Chondrocyte (in vitro differentiated cells): Measurements from ENCODE around the gene NUP35. TPM values are rescaled to one million over a fixed set of nuclear protein-coding genes. Genes with fewer than 3 reads are reported as not detected.
A peak's percentile ranks its signal among the peaks of the same experiment; 100 is the strongest.
"Not testable (repeated sequence)": the region's sequence is repeated elsewhere in the genome, so short reads cannot be mapped to it uniquely, and the experiment has no call there.

Source experiments
- DNase-seq: peaks from one replicate; pipeline ENCODE4 v3.0.0; 2021; ENCODE audit warnings: mixed read lengths, low spot score
- H3K27ac Mint-ChIP-seq: one replicate; pipeline ENCODE4 v1.8.0; 2021; ENCODE audit warnings: mild to moderate bottlenecking, moderate library complexity, mixed read lengths; ENCODE audit not compliant: unreplicated experiment
- H3K27me3 Mint-ChIP-seq: 2 replicates; pipeline ENCODE4 v1.8.0; 2021; ENCODE audit warnings: low read depth, mixed read lengths
- H3K36me3 Mint-ChIP-seq: 2 replicates; pipeline ENCODE4 v1.8.0; 2021; ENCODE audit warnings: low read depth, mixed read lengths
- H3K4me1 Mint-ChIP-seq: 2 replicates; pipeline ENCODE4 v1.8.0; 2021; ENCODE audit warnings: low read depth, mild to moderate bottlenecking, mixed read lengths
- H3K4me3 Mint-ChIP-seq: one replicate; pipeline ENCODE4 v1.8.0; 2021; ENCODE audit warnings: mild to moderate bottlenecking, moderate library complexity, mixed read lengths; ENCODE audit not compliant: unreplicated experiment
- H3K9me3 Mint-ChIP-seq: 2 replicates; pipeline ENCODE4 v1.8.0; 2021; ENCODE audit warnings: low read depth, mixed read lengths
- total RNA-seq: library from RNA; stranded (reverse); gene quantifications from 3 replicates; pipeline ENCODE4 v1.2.1, GENCODE V29; 2021
- TF ChIP-seq, protein P1 (sequence below): fragments of 200-600 bp; sonication (generic); IDR thresholded peaks from 2 replicates; pipeline ENCODE4 v1.5.0; 2021; ENCODE audit warnings: antibody characterized with exemption, mild to moderate bottlenecking, moderate library complexity

The NUP35 gene
- total RNA-seq, 1 donor from 2014 or later = 8.5 TPM

DNA sequence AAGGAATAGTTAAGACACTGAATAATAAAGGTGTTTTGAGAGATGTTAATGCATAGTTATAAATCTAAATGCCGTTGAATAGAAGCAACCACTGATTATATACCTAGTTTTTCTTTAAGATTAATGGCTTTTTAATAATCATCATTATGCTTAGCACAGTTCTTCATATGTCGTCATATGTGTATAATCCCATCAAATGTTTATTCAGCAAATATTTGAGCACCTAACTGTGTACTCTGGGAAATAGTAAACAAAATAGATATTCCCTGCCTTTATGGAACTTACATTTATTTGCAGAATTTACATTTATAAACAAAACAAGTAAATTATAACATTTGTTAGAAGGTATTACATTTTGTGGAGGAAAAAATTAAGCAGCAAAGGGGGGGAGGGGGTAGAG, 9.8 kb downstream of the NUP35 start:
- H3K9me3 Mint-ChIP-seq = no peaks in the 10 kb centered on the region
- no peaks in the 10 kb centered on the region for H3K27me3 Mint-ChIP-seq
- H3K36me3 Mint-ChIP-seq = peaks cover 6% of the 10 kb centered on the region
- no peak overlapping the region for H3K4me3 Mint-ChIP-seq
- no peak for DNase-seq
- TF ChIP-seq, protein P1, sequence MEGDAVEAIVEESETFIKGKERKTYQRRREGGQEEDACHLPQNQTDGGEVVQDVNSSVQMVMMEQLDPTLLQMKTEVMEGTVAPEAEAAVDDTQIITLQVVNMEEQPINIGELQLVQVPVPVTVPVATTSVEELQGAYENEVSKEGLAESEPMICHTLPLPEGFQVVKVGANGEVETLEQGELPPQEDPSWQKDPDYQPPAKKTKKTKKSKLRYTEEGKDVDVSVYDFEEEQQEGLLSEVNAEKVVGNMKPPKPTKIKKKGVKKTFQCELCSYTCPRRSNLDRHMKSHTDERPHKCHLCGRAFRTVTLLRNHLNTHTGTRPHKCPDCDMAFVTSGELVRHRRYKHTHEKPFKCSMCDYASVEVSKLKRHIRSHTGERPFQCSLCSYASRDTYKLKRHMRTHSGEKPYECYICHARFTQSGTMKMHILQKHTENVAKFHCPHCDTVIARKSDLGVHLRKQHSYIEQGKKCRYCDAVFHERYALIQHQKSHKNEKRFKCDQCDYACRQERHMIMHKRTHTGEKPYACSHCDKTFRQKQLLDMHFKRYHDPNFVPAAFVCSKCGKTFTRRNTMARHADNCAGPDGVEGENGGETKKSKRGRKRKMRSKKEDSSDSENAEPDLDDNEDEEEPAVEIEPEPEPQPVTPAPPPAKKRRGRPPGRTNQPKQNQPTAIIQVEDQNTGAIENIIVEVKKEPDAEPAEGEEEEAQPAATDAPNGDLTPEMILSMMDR = no peak
- no peaks in the 10 kb centered on the region for H3K4me1 Mint-ChIP-seq
- H3K27ac Mint-ChIP-seq = no peak overlapping the region

- Mint-ChIP-seq H3K27me3 (no peaks in the 10 kb centered on the region), H3K9me3 (peaks cover 5% of the 10 kb centered on the region), H3K36me3 (peaks cover 10% of the 10 kb centered on the region), H3K4me3 (no peak overlapping the region), H3K27ac (no peak overlapping the region), H3K4me1 (peaks cover 9% of the 10 kb centered on the region)
- TF ChIP-seq, protein P1 = no peak
- DNase-seq = no peak
These were observed 24.7 kb downstream of the NUP35 start for GRCh38 chr2:183148955-183149354.

GRCh38 chr2:183149489-183149888, 25.2 kb downstream of the NUP35 start:
- H3K27ac Mint-ChIP-seq = peak overlapping the region; percentile 78
- no peaks in the 10 kb centered on the region for H3K27me3 Mint-ChIP-seq
- peaks cover 5% of the 10 kb centered on the region for H3K9me3 Mint-ChIP-seq
- DNase-seq = no peak
- TF ChIP-seq, protein P1 = no peak
- H3K36me3 Mint-ChIP-seq = peaks cover 8% of the 10 kb centered on the region
- peaks cover 9% of the 10 kb centered on the region for H3K4me1 Mint-ChIP-seq
- H3K4me3 Mint-ChIP-seq = no peak overlapping the region

DNA sequence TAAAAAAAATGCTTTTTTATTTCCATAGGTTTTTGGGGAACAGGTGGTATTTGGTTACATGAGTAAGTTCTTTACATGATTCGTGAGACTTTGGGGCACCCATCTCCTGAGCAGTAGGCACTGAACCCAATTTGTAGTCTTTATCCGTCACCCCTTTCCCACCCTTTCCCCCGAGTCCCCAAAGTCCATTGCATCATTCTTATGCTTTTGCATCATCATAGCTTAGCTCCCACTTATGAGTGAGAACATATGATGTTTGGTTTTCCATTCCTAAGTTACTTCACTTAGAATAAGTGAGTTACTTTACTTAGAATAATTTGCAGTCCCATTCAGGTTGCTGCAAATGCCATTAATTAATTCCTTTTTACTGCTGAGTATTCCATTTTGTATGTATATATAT, 28.0 kb downstream of the NUP35 start:
- H3K27me3 Mint-ChIP-seq, H3K36me3 Mint-ChIP-seq, H3K4me3 Mint-ChIP-seq, H3K27ac Mint-ChIP-seq, DNase-seq, H3K4me1 Mint-ChIP-seq, H3K9me3 Mint-ChIP-seq: not testable (repeated sequence)

GRCh38 chr2:183153967-183154366, 29.7 kb downstream of the NUP35 start:
- TF ChIP-seq, protein P1 = no peak
- H3K36me3 Mint-ChIP-seq = peaks cover 4% of the 10 kb centered on the region
- DNase-seq = no peak
- H3K4me1 Mint-ChIP-seq = peaks cover 11% of the 10 kb centered on the region
- H3K9me3 Mint-ChIP-seq = no peaks in the 10 kb centered on the region
- no peak overlapping the region for H3K4me3 Mint-ChIP-seq
- no peaks in the 10 kb centered on the region for H3K27me3 Mint-ChIP-seq
- no peak overlapping the region for H3K27ac Mint-ChIP-seq

GRCh38 chr2:183154772-183155171, 30.5 kb downstream of the NUP35 start:
- not testable (repeated sequence) for H3K9me3 Mint-ChIP-seq, H3K4me3 Mint-ChIP-seq, H3K4me1 Mint-ChIP-seq, DNase-seq, H3K27me3 Mint-ChIP-seq, H3K27ac Mint-ChIP-seq, H3K36me3 Mint-ChIP-seq
